HG03378 (cell line): ENCODE measurements around the gene BMPER.

Experiments used
- ATAC-seq: cut with Tn5 transposase; IDR thresholded peaks from one replicate; pipeline ENCODE4 v1.9.1; 2021; ENCODE audit warnings: mild to moderate bottlenecking, moderate library complexity; ENCODE audit not compliant: unreplicated experiment

BMPER gene

DNA sequence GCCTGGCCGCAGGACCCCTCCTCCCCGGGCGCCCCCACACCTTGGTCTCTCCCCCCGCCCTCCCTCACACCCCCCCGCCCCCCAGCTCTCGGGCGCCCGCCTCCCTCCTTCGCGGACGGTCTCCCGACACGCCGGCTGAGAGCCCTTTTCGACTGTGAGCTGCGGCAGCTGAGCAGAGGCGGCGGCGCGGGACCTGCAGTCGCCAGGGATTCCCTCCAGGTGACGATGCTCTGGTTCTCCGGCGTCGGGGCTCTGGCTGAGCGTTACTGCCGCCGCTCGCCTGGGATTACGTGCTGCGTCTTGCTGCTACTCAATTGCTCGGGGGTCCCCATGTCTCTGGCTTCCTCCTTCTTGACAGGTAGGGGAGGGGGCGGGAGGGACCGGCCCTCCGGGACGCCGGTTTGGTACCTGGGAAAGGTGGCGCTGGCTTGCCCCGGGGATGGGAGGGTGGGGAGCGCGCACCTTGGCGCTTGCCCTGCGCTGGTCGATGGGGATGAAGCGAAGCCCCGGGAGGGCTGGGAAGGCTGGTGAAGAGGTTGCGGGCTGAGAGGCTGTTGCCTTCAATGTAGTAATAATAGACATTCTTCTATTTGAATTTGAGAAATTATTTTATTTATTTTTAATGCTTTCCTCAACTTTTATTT is at the start of gene BMPER:
BMPER (plus strand) TSS at position 151 of the 644 bp plus-strand sequence; CDS start at position 226, 75 bp downstream.
- no peak for ATAC-seq

DNA sequence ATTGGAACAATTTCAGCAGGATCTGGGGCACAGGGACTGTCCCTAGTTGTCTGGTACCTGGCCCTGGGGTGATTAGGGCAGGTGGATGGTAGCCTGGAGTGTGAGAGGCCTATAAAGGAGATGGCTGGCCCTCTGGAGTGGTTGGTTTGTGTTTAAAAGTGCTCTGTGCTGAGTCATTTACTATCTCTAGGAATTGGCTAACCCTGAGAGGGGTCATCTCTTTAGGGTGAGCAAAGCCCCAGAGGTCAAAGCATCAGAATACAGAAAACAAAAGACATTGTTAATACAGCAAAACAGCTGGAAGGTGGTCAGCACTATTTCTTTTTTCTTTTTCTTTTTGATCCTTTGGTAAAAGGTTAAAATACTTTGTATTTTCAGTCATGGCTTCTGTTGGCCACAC is 43.4 kb upstream of the BMPER start:
- no peak for ATAC-seq

DNA sequence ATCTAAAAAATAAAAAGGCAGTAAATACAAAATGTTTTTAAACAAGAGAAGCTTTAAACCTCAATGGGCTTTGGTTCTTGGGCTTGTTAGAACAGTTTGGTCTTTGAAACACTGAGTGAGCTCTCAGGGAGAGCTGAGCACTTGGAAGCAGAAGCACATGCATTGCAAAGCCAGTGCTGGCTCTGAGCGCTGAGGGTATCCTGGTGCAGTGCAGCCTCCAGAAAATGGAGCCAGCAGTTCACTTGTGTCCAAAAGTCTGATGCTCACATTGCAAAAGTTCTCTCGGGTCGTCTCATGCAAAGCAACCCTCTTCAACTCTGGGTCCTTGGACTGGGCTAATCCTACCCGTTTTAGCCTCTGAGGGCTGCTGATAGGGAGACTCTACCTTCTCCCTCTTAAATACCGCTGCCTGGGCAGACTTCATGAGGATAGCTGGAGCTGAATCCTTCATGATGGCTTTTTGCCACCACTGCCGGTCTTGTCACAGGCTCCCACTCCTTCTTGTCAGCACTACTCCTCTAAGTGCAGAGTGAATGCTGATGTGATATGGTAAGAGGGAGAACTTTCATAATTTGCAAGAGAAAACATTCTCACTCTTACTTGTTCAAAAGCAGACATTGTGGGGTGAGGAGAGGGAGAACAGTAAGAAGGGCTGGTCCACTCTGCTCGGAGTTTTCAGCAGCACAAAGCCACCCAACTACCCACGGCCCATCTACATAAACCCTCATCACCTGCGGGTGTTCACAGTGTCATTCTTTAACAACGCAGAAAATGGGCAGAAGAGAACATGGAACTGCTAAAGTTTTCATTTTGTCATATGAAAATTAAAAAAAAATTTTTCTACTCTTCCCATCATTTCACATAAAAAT is 42.2 kb upstream of the BMPER start:
- ATAC-seq: no peak

DNA sequence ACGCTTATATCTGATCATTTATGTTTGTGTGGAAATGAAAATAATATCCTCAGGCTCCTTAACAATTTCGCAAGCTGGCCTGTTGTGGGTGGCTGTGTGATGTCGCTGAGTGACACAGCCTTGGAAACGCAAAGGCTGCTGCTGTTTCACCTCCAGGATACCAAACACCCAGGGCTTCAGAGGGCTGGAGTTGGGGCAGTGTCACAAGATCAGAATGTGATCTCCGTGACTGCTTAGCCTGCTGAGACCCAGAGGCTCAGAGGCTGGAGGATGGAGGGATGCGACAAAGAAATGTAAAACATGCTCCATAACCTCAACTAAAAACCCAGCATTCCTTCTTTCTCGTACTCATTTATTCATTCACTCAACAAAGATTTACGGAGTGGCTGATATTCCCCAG is 37.2 kb upstream of the BMPER start:
- ATAC-seq: no peak

DNA sequence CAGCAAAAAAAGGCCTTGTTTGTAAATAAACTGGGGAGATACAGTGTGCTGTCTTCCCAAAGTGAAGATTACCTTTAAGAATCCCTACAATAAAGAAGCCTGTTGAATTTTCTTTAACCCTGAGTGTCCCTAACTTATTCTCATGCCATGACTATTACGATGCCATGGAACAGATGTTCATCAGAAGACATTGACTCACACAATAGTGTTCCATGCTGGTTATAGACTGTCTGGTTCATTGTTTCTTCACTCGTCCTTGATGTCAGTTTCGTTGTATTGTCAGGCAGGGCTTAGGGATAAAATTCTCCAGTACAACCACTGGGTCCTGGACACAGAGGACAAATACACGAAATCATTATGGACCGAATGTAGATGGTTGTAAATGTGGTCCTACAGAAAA is 36.2 kb upstream of the BMPER start:
- no peak for ATAC-seq

DNA sequence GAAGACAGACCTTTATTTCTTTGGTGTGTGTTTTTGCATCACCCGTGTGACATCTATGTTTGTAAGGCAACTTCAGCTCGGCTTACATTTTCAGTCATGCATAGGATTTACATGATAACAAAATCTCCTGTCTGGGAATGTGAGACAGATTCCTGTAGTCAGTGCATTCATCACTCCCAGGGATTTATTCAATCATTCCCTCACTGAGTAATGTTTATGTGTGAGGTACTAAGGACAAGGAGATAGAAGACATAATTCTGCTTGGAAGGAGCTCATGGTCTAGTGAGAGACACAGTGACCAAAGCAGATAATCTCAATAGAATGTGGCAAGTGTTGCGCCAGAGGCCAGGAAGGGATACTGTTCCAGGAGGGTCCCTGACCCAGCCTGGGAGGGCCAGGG is 35.2 kb upstream of the BMPER start:
- no peak for ATAC-seq

DNA sequence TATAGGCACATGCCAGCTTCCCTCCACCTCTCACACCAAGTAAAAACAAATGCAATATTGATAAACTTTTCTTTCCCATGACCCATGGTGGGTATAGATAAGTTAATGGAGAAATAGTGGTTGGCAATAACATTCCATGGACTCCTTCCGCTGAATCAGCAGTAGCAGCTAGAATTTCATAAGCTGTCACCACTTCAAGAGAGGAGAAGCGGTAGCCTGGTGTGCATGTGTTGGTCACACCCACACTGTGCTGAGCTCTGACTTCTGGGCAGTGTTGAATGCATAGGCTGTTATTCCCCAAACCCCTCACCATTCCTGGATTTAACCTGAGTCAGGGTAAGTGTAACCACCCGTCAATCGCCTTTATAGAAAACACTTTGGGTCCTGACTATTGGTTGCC is 32.5 kb upstream of the BMPER start:
- ATAC-seq: no peak

DNA sequence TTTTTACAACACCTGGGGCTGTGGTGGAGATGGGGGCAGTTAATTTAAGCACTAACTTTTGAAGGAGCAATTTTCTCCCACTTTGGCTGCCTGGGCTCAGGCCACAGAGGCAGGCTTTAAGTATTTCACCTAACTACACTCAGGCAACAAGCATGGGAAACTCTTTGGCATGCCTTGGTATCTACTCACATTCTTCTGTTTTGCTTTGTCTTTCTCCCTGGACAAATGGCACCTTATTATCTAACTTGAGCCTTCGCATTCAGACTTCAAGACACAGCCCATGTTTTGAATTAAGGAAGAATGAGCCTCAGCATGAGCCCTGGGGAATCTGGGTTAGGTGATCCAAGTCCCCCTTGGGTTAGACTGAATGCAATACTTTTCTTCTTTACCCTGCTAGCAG is 31.8 kb upstream of the BMPER start:
- no peak for ATAC-seq

DNA sequence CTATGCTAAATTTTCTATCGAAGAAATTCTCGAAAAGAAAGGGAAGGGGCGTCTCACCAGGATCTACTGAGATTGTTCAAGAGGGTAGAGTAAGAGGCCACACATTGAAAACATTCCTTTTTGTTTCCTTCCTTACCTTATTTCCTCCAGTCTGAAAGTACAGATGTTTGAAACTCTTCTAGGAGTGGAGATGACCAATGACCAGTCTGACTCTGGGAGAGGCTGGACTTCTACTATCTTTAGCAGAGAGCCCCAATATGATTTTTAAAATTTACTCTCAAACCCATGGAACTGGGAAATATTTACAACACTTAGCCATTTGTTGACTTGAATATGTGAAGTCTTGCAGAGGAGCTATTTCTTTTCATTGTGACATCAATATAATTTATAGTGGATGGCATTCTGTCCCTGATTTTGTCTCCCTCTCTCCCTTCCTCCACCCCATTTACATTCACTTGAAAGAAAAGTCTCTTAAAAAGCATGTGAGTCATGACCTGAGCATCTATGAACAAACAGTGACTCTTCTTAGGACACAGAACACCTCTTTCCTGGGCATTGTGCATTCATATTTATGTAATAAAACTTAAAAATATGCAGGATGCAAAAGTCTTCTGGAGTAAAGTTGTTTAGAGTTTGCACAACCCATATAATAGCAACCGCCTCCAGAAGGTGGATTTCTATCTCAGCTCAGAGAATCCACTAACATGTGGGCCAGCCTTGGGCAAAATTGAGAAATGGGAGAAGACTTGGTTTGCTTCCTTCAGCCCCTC is 31.2 kb upstream of the BMPER start:
- no peak for ATAC-seq

DNA sequence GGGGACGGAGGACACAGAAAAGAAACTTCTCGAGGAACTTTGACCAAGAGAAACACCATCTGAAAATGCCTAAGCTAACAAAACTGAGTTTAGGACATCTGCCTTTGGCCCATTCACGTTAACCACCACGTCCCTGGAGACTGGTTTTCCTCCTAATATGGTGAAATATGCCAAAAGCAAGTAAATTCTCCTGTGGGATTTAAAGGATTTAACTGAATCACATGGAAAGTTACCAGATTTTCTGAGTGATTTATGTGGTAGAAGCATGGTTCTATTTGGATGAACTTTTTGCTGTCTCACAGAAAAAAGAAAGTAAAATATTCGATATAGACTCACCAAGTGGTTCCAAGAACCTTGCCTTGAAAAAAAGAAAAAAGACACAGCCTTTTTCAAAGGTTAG is 30.4 kb upstream of the BMPER start:
- no peak for ATAC-seq

DNA sequence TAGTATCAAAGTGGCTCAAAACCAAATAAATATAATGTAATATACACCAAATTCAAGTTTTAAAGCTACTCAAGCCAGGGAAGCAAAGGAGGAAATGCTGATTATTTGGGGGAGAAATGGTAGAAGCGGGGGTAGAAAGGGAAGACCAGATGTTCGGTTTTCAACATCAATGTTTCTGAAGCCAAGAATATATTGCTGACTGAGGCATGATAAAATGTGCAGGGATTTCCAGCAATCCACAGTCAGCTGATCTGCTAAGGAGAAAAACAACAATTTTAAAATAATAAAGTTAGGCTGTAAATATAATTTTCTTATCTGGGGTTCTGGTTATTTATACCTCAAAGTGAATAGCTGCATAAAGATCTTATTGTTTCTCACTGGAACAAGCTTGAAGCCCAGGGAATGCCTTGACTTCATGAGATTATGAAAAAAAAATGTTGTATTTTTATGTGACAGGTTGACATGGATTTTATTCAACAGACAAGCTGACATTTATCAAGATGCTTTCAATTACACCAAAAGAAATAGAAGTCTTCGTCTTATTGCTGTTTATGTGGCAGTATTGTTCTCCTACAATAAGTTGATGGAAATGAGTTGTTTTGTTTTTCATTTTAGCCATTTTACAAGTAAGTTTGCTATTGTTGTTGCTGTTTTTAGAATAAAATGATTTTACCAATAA is 28.6 kb upstream of the BMPER start:
- ATAC-seq: no peak

DNA sequence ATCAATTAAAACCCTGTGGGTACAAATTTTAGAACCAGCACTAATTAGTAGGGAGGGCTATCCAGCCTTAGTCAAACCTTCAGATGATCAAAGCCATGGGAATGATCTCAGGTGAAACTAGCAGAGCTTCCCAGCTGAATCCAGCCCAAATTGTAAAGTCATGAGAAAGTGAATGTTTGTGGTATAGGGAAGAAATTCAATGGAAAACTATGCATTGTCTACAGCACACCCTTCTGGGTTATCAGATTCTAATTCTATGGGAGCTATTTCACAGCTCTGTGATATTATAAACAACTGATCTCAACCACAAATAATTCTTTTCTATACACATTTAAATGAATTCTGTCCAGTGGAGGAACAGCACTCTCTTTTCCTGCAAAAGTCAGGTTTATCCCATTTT is 24.6 kb upstream of the BMPER start:
- ATAC-seq: no peak

DNA sequence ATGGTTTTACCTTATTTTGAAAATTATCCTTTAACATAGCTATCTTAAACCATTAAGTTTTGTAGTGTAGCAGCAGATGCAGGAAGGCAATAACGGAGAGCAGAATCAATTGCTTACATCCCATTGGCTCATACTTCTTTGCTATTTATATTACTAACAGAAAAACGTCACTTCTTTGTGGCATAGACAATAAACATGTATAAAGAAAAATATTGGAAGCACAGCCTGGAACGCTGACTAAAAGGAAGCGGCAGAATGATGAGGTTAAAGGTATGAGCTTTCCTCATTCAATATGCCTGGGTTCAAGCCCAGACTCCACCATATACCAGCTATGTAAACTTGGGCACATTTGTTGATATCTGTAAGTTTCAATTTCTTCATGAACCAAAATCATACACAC is 24.0 kb upstream of the BMPER start:
- no peak for ATAC-seq

DNA sequence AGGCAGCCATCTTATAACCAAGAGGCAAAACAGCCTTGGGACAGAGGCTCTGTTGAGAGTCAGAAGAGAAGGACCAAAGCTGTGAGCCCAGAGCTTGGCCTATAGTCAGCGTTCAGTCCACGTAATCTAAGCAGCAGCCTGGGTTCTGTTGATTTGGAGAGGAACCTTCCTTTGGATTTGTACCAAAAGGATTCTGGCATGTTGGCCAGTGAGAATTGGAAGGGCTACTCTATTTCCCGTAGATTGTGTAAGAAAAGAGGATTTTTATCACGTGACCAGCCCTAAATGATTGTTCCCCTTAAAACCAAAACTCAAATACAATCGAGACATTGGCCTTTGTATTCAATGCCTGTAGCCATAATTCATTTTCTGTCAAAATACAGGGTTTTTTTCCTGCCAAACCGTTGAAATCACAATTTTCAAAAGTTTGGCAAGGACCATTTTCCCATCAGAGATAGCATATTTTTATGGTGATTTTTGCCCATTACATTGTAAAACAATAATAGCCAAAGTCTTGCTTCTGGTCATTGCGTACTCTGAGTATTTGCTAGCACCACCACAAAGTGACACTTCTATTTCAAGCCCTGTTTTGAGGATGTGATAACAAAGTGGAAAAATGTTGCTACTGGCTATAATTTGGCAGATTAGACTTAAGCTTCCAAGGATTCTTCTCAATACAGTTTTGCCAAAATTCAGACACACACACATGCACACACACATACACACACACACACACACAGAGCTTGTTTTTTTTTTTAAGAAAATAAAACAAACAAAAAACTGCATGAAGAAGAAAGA is 23.1 kb upstream of the BMPER start:
- no peak for ATAC-seq

DNA sequence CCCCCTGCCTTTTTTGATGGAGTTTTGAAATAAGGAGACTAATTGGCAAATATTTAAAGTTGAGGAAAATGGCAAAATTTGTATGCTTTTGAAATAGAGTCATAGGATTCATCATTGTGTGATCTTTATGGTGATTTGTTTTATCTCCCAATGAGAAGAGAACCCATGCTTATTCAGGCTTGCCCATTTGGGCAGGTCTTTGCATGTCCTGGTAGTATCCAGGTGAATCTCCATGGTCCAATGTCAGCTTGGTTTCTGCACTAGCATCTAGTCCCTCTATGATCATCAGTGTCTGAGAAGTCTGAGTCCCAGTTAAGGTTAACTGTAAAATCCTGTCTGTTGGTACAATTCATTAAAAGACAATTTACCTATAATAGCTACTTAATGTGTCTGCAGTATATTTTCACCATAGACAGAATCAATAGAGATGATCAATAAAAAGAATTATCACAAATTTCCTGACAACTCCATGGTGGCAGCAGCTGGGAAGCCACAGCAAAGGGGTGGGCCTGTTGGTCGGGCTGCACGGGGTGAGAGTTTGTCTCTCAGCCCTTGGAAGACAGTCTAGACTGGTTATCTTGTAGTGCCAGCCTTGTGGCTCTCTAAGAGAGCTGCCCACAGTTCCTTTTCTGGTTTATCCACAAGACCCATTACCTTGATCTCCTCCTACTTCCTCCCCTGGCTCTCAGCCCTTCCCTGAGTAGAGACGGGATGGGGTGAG is 22.2 kb upstream of the BMPER start:
- ATAC-seq: no peak

DNA sequence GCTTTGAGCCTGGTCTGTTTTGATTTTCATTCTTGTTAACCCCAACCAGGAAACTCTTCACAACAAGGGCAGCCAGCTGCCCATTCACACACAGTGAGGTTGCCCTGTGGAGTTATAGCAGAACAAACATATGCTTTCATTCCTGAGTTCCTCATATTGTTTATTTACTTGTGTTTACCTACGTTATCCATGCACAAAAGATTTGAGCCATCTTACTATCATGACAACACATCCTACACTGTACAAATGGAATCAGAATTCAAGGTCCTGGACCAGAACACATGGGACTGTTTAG is 21.7 kb upstream of the BMPER start:
- ATAC-seq: no peak

DNA sequence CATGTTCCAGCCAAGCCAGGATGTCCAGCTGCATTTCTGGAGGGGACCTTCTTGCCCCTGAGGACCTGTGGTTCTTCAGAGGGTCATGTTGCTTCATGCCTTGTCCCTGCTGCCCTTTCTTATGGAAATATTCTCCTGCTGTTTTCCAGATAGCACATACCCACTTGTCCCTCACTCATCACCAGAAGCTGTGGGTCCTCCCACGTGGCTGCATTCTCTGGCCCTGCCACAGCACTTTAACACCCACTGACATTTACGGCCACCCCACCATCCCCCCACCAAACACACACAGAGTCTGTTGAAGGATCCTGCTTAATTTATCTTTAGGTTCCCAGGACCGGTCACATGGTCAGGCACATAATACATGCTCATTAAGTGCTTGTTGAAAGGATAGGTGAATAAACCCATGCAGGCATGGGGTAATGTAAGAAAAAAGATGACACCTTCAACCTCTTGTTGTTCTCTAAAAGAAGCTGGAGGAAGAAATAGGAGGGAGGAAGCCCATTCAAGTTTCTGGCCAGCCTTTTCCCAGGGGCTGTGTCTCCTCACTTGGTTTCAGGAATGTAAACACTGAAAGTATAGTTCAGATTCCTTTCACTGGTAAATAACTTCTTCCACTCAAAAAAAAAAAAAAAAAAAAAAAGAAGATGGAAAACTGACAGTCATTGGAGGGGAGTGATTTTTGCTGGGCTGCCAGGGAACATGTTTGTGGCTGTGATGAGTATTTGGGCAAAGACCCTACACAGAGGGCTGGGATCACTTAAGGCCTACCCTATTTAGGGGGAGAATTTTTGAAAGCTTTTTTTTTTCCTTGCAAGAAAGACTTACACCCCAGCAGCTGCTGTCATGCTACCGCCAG is 19.8 kb upstream of the BMPER start:
- ATAC-seq: no peak

DNA sequence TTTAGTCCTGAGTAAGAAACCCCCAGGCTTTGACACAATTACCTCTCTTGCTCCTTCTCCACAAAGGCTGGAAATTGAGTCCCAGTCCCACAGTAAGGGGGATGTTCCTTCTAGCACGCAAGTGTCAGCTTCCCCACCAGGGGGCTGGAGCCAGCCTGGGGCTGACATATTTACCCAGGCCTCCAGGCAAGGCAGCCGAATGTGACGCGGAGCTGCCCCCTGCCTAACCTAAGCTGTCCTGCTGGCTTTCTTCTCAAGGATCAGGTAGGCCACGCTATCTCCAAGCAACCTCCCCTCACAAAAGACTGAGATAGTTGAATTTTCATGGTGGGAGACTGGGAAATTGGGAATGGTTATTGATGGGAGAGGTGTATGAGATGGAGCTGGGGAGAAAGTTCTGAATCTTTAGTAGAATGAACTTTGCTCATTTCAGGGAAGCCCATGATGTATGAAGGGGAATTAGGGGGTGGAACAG is 19.2 kb upstream of the BMPER start:
- no peak for ATAC-seq
